HepG2 (cell line): ENCODE results near the gene ASB4. TPM values are rescaled to one million over a fixed set of nuclear protein-coding genes. Genes with fewer than 3 reads are reported as not detected.

Experiments used
- ATAC-seq: fragments of 200-7000 bp; cut with Tn5 transposase; 3 replicates; pipeline ENCODE4 v1.9.1; 2020; ENCODE audit warnings: mild to moderate bottlenecking, moderate library complexity
- BruUV-seq: library from RNA; stranded (reverse); fragments of 400-500 nt; replicated peaks from 2 replicates; lab custom pipeline; 2021; lab: Mats Ljungman, UMichigan
- CTCF ChIA-PET: fragments of 300-600 bp; formaldehyde crosslinking; extraction: SDS; loops from one replicate; lab custom pipeline; 2021; ENCODE audit warnings: low total read pairs, inconsistent platforms, low intra/inter-chr PET ratio; lab: Yijun Ruan, JAX
- POLR2A ChIA-PET: fragments of 350-600 bp; sonication (Branson Sonifier 250); formaldehyde crosslinking; loops from one replicate; lab custom pipeline; 2020; ENCODE audit warnings: antibody characterized with exemption, inconsistent platforms; lab: Yijun Ruan, JAX
- DNase-seq: peaks from one replicate; pipeline ENCODE4 v3.0.0-alpha.2; 2015; ENCODE audit warnings: low spot score
- FAIRE-seq: peaks from 3 replicates; lab custom pipeline; 2011; peaks lifted over from hg19 to GRCh38; lab: Jason Lieb, UNC
- H2AFZ ChIP-seq: one replicate; pipeline ENCODE4 v1.6.1; 2011; ENCODE audit warnings: low read length, inconsistent platforms
- H3K27ac ChIP-seq: fragments of 300-600 bp; 3 replicates; pipeline ENCODE4 v1.8.0; 2011; ENCODE audit warnings: mixed run types, mild to moderate bottlenecking, mixed read lengths, low read length, inconsistent platforms; ENCODE audit not compliant: insufficient read depth; ENCODE audit errors: extremely low read length
- H3K27me3 ChIP-seq, 2 experiments: fragments of 200-600 bp in 1 of 2; 2 replicates in 1 of 2; 3 replicates in 1 of 2; pipeline versions ENCODE4 v1.6.0 to v1.8.0; 2011; ENCODE audit warnings: low read length in 2 of 2, mild to moderate bottlenecking in 2 of 2, moderate library complexity in 2 of 2, inconsistent platforms in 1 of 2; ENCODE audit not compliant: insufficient read depth in 2 of 2, control insufficient read depth in 1 of 2
- H3K36me3 ChIP-seq, 2 experiments: fragments of 200-600 bp in 1 of 2; replicated peaks in 1 of 2; 2 replicates in 1 of 2; 3 replicates in 1 of 2; pipeline versions ENCODE4 v1.5.1 to v1.8.0; 2011; ENCODE audit warnings: low read length in 2 of 2, inconsistent platforms in 1 of 2; ENCODE audit not compliant: insufficient read depth in 2 of 2, control insufficient read depth in 1 of 2
- H3K4me1 ChIP-seq: 2 replicates; pipeline ENCODE4 v1.5.1; 2012; ENCODE audit warnings: low read length, inconsistent platforms; ENCODE audit not compliant: insufficient read depth
- H3K4me2 ChIP-seq: 2 replicates; pipeline ENCODE4 v1.6.0; 2011; ENCODE audit warnings: low read depth, low read length, inconsistent platforms
- H3K4me3 ChIP-seq, 3 experiments: fragments of 200-600 bp in 1 of 3; sonication (generic), shearing (Covaris generic) in 1 of 3; replicated peaks in 1 of 3; 2 replicates each; pipeline ENCODE4 v1.5.1; 2011 to 2016; ENCODE audit warnings: low read length in 3 of 3, inconsistent platforms in 2 of 3, low read depth in 2 of 3, mild to moderate bottlenecking in 2 of 3, control low read depth in 1 of 3, mixed read lengths in 1 of 3; ENCODE audit not compliant: insufficient read depth in 1 of 3
- H3K79me2 ChIP-seq: one replicate; pipeline ENCODE4 v1.6.1; 2011; ENCODE audit warnings: low read length, inconsistent platforms; ENCODE audit not compliant: insufficient read depth
- H3K9ac ChIP-seq: 2 replicates; pipeline ENCODE4 v1.6.0; 2011; ENCODE audit warnings: mild to moderate bottlenecking, low read depth, low read length, inconsistent platforms; ENCODE audit not compliant: insufficient read depth
- H3K9me3 ChIP-seq: 2 replicates; pipeline ENCODE4 v1.5.1; 2012; ENCODE audit warnings: mild to moderate bottlenecking, low read length
- H4K20me1 ChIP-seq: 2 replicates; pipeline ENCODE4 v1.6.0; 2011; ENCODE audit warnings: inconsistent platforms, mild to moderate bottlenecking, low read length, moderate library complexity; ENCODE audit not compliant: insufficient read depth
- EP300 ChIP-seq, 3 experiments: sonication (generic) in 1 of 3; formaldehyde crosslinking in 1 of 3; IDR thresholded peaks; 2 replicates each; pipeline versions ENCODE4 v1.5.1 to v1.6.1; 2011 to 2020; ENCODE audit warnings: low read depth in 2 of 3, low read length in 2 of 3, borderline replicate concordance in 1 of 3, improper control_type of control experiment in 1 of 3, mild to moderate bottlenecking in 1 of 3, missing genetic modification reagents in 1 of 3, moderate library complexity in 1 of 3
- HES4 ChIP-seq: sonication (generic); formaldehyde crosslinking; IDR thresholded peaks from 2 replicates; pipeline ENCODE4 v1.9.0; 2021; ENCODE audit warnings: mild to moderate bottlenecking, missing genetic modification reagents, borderline replicate concordance
- PHB2 ChIP-seq: fragments of 450-650 bp; IDR thresholded peaks from 2 replicates; pipeline ENCODE4 v1.6.1; 2018; ENCODE audit not compliant: partially characterized antibody
- RAD21 ChIP-seq: fragments of 450-650 bp; formaldehyde crosslinking; IDR thresholded peaks from 2 replicates; pipeline ENCODE4 v1.5.0; 2020; ENCODE audit warnings: mild to moderate bottlenecking
- SP140L ChIP-seq: sonication (generic); formaldehyde crosslinking; IDR thresholded peaks from 2 replicates; pipeline ENCODE4 v1.4.0; 2020; ENCODE audit warnings: missing genetic modification reagents, borderline replicate concordance
- SRSF4 ChIP-seq: fragments of 200-400 bp; formaldehyde crosslinking; IDR thresholded peaks from one replicate; pipeline ENCODE4 v1.6.1; 2018; ENCODE audit warnings: mild to moderate bottlenecking, low read depth, low read length, moderate library complexity; ENCODE audit not compliant: poor library complexity, severe bottlenecking
- ZNF326 ChIP-seq: sonication (generic); formaldehyde crosslinking; IDR thresholded peaks from 2 replicates; pipeline ENCODE4 v1.4.0; 2020; ENCODE audit warnings: missing genetic modification reagents, borderline replicate concordance
- ZNF720 ChIP-seq: sonication (generic); formaldehyde crosslinking; IDR thresholded peaks from 2 replicates; pipeline ENCODE4 v1.4.0; 2020; ENCODE audit warnings: missing genetic modification reagents
- ZNF75D ChIP-seq: sonication (generic); formaldehyde crosslinking; IDR thresholded peaks from 2 replicates; pipeline ENCODE4 v1.8.1; 2023; ENCODE audit warnings: missing genetic modification reagents, mild to moderate bottlenecking, borderline replicate concordance
- ZNF841 ChIP-seq: sonication (generic); formaldehyde crosslinking; IDR thresholded peaks from 2 replicates; pipeline ENCODE4 v1.8.1; 2023; ENCODE audit warnings: missing genetic modification reagents, borderline replicate concordance
- WGBS: methylation state at CpG from one replicate; pipeline ENCODE4 v1.1.6; 2017; ENCODE audit warnings: low lambda C conversion rate; 5-methylcytosine and 5-hydroxymethylcytosine counted together
- in situ Hi-C: cut with HindIII; loops from 2 replicates; pipeline ENCODE4 v1.10.0; 2017; ENCODE audit warnings: low pct_unique_long_range_greater_than_20kb; ENCODE audit not compliant: extremely low pct_ligation_motif_present
- intact Hi-C: fragments of 100-400 bp; cut with micrococcal nuclease; formaldehyde crosslinking; loops from one replicate; pipeline ENCODE4 v1.10.0; 2022; ENCODE audit not compliant: unreplicated experiment
- polyA plus RNA-seq, 8 experiments: library from polyadenylated mRNA; depleted of rRNA in 3 of 8; stranded (reverse) in 7 of 8; unstranded in 1 of 8; fragments of >200 nt; fragmentation: Illumina TruSeq in 4 of 8; extraction: Trizol in 4 of 8; gene quantifications; 2 replicates each; pipeline versions ENCODE4 v1.2.1 to v1.2.3, GENCODE V29; 2011 to 2016; ENCODE audit warnings: low read depth in 4 of 8, missing spikeins in 1 of 8, mixed read lengths in 1 of 8; ENCODE audit not compliant: insufficient read depth in 1 of 8
- total RNA-seq, 5 experiments: library from RNA; depleted of rRNA; stranded (reverse); fragments of >200 nt; fragmentation: Illumina TruSeq; extraction: Trizol; gene quantifications; 2 replicates each; pipeline ENCODE4 v1.2.3, GENCODE V29; 2016; ENCODE audit warnings: low read depth in 1 of 5
- TF ChIP-seq, protein P1 (sequence below): sonication (generic); formaldehyde crosslinking; IDR thresholded peaks from 2 replicates; pipeline ENCODE4 v1.5.0; 2020; ENCODE audit warnings: missing genetic modification reagents

Gene ASB4
- total and polyA plus RNA-seq, 2 of the 13 experiments (the other 11 are each of a cell fraction or from before 2014, with no cell fraction given) = 1.1 to 4.0 TPM

DNA sequence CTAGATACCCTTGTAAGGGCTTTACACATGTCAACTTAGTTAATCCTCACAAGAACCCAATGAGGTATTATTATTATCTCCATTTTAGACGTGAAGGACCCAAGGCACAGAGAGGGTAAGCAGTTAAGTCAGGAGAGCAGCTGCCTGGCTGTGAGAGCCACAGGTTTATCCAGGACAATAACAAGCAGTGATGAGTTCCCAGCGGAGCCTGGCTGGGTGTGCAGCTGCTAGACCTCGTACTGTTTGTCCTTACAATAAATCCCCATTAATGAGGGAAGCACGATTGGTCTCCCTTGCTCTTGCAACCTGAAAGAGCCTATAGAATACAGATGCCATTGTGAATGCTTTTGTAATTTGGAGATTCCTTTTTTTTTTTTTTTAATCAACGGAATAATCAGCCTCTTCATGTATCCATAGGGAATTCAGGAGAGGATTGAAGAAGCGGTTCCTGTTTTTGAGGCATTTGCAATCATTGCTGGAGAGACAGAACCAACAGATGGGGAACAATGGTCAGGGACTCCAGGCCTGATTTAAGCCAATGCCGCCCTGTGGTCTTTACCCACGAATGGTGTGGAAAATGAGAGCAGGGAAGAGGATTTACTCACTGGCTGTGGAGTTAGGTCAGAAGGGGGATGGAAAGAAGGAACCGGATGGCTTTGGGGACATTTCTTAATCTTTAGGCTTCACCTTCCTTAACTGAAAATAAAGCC is 12.3 kb upstream of the ASB4 start:
- Histone ChIP-seq H3K9me3 (no peaks in the 10 kb centered on the region), H3K27ac (no peak overlapping the region), H2AFZ (no peak overlapping the region), H3K4me3 (no peak overlapping the region), H3K79me2 (no peaks in the 10 kb centered on the region), H4K20me1 (no peaks in the 10 kb centered on the region), H3K27me3 (no peaks in the 10 kb centered on the region), H3K36me3 (no peaks in the 10 kb centered on the region), H3K4me2 (no peak overlapping the region), H3K4me1 (peaks cover 54% of the 10 kb centered on the region), H3K9ac (no peak overlapping the region)
- no peak for TF ChIP-seq HES4 (CRISPR knock-in tag)
- TF ChIP-seq ZNF326 (CRISPR knock-in tag) = no peak
- TF ChIP-seq RAD21 (CRISPR knock-in tag) = no peak
- TF ChIP-seq SRSF4 = no peak
- no peak for TF ChIP-seq ZNF841
- TF ChIP-seq ZNF75D (CRISPR knock-in tag) = no peak
- TF ChIP-seq SP140L (CRISPR knock-in tag) = no peak
- TF ChIP-seq, protein P1, sequence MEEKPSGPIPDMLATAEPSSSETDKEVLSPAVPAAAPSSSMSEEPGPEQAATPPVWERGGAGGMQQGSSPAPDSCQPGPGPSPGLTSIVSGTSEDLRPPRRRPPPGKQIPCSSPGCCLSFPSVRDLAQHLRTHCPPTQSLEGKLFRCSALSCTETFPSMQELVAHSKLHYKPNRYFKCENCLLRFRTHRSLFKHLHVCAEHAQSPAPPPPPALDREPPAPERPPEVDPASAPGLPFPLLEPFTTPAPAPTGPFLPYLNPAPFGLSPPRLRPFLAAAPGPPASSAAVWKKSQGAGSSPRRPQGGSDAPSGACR (CRISPR knock-in tag) = no peak
- no peak for TF ChIP-seq ZNF720 (CRISPR knock-in tag)
- TF ChIP-seq EP300 (IDR thresholded peaks at IDR 0.05; ENCODE audit: low read depth in 2 of 2, low read length in 2 of 2) = no peak
- no peak for TF ChIP-seq EP300 (CRISPR knock-in tag; IDR thresholded peaks at IDR 0.05; ENCODE audit: borderline replicate concordance)
- no peak for TF ChIP-seq PHB2
- CTCF ChIA-PET = no interaction called here
- no peak for ATAC-seq
- DNase-seq = no peak
- WGBS = 92% methylated on average over 9 of the region's 9 CpGs
- intact Hi-C loops (no loop called here), in situ Hi-C loops (no loop called here)
- no peak for FAIRE-seq
- no TSS peak for BruUV-seq
- POLR2A ChIA-PET = no interaction called here
